CD4-positive, alpha-beta T cell treated with Interleukin-6 for 4 hours (primary cell): Measurements from ENCODE around the gene ZNF48.

Source experiments
- DNase-seq: peaks from one replicate; pipeline ENCODE4 v3.0.0-alpha.2; 2020; ENCODE audit warnings: mixed read lengths

The ZNF48 gene

GRCh38 chr16:30444231-30445148 lies 49.3 kb downstream of the ZNF48 start:
- no peak for DNase-seq

- DNase-seq = no peak
Observed at GRCh38 chr16:30445149-30445407, 49.9 kb downstream of the ZNF48 start.

DNA sequence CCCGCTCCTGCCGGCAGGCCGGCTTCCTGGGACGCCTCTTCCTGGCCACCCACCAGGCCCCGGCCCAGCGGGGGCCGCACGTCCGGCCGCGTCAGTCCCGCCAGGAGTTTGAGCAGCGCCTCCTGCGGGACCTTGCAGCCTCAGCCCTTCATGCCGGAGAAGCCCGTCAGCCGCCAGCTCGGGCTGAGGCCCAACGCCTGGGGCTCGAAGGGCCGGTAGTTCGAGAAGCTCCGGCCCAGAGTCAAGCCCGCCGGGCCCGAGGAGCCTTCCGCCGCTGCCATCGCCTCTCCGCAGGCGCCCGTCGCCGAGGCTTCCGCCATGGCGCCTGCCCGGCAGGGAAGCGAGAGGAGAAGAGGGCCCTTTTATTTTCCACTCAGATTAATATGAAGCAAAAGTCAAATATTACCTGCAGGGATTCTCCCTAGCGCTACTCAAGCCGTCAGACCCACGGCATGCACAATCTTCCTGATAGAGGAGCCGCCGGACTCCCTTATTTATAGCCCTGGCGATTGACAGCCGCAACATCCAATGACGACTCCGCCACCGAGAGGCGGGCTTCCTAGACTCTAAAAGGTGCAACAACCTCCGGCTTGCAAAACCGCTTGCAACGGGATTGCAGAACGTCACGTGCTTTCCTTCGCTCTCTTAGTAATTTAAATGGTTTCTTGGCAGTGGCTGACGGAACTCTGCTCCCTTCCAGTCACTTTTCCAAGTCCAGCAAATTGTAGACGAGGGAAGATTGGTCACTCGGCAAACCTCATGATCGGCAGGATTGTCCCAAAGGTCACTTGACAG lies 50.4 kb downstream of the ZNF48 start, which contains the start of gene SEPHS2:
Gene SEPHS2 (minus strand): TSS at position 467 of the 795 bp plus-strand sequence. CDS start 147 bp downstream, at position 320.
- DNase-seq = peak; percentile 95

GRCh38 chr16:30446203-30446595 lies 51.0 kb downstream of the ZNF48 start:
- no peak for DNase-seq

DNA sequence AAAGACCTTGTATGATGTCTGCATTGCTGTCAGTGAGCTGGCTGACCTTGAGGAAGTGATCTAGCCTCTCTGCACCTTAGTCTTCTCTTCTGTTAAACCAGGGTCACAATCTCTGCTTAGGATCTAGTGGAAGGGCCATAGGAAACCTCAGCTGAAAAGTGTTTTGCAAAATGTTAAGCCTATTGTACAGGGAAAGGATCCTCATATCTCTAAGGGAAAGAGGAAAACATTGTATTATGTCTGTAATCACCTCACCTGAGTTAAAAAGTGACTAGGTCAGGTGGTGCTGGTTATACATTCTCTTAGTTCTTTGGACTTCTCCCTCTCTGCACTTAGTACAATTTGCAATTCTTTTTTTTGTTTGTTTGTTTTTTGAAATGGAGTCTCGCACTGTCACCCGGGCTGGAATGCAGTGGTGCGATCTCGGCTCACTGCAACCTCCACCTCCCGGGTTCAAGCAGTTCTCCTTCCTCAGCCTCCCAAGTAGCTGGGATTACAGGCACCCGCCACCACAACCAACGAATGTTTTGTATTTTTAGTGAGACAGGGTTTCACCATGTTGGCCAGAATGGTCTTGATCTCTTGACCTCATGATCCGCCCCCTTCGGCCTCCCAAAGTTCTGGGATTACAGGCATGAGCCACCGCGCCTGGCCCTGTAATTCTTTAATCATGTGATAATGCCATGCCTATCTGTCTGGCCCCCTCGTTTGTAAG lies 52.4 kb downstream of the ZNF48 start:
- no peak for DNase-seq

GRCh38 chr16:30449116-30449435 lies 53.9 kb downstream of the ZNF48 start:
- DNase-seq = no peak
